ENCODE data around the gene ADCY3. TPM values are rescaled to one million over a fixed set of nuclear protein-coding genes. Genes with fewer than 3 reads are reported as not detected.

The ADCY3 gene
- total RNA-seq, 4 donors from 2014 or later = 32.5 to 54.5 (median 39.9) TPM

GRCh38 chr2:24937236-24937635, 17.2 kb upstream of the ADCY3 start:
- H3K4me3 ChIP-seq = no peak overlapping the region
- H3K9me3 ChIP-seq = no peaks in the 10 kb centered on the region
- no peaks in the 10 kb centered on the region for H3K36me3 ChIP-seq
- no peaks in the 10 kb centered on the region for H3K27me3 ChIP-seq
- TF ChIP-seq POLR2A (IDR thresholded peaks at IDR 0.05) = no peak
- TF ChIP-seq POLR2AphosphoS5 (IDR thresholded peaks at IDR 0.05) = no peak
- TF ChIP-seq, protein P1, sequence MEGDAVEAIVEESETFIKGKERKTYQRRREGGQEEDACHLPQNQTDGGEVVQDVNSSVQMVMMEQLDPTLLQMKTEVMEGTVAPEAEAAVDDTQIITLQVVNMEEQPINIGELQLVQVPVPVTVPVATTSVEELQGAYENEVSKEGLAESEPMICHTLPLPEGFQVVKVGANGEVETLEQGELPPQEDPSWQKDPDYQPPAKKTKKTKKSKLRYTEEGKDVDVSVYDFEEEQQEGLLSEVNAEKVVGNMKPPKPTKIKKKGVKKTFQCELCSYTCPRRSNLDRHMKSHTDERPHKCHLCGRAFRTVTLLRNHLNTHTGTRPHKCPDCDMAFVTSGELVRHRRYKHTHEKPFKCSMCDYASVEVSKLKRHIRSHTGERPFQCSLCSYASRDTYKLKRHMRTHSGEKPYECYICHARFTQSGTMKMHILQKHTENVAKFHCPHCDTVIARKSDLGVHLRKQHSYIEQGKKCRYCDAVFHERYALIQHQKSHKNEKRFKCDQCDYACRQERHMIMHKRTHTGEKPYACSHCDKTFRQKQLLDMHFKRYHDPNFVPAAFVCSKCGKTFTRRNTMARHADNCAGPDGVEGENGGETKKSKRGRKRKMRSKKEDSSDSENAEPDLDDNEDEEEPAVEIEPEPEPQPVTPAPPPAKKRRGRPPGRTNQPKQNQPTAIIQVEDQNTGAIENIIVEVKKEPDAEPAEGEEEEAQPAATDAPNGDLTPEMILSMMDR (IDR thresholded peaks at IDR 0.05) = no peak
- no peak for TF ChIP-seq EP300 (IDR thresholded peaks at IDR 0.05)
- no peak overlapping the region for H3K27ac ChIP-seq
- WGBS, 2 donors (ENCODE audit: low coverage in 1 of 2) = 96 to 100% methylated on average over 2 of the region's 2 CpGs
- no peaks in the 10 kb centered on the region for H3K4me1 ChIP-seq
- no peak for ATAC-seq

- Histone ChIP-seq H3K27ac (no peak overlapping the region), H3K27me3 (no peaks in the 10 kb centered on the region), H3K36me3 (no peaks in the 10 kb centered on the region), H3K4me1 (no peaks in the 10 kb centered on the region), H3K4me3 (no peak overlapping the region), H3K9me3 (no peaks in the 10 kb centered on the region)
- TF ChIP-seq EP300 (IDR thresholded peaks at IDR 0.05) (no peak), POLR2AphosphoS5 (IDR thresholded peaks at IDR 0.05) (no peak), POLR2A (IDR thresholded peaks at IDR 0.05) (no peak)
- TF ChIP-seq, protein P1 (IDR thresholded peaks at IDR 0.05) = no peak
- no peak for ATAC-seq
- 84 to 89% methylated on average over 3 to 4 of the region's 5 CpGs for WGBS, 2 donors (ENCODE audit: low coverage in 1 of 2)
Measured at GRCh38 chr2:24935145-24935544, 15.1 kb upstream of the ADCY3 start.

DNA sequence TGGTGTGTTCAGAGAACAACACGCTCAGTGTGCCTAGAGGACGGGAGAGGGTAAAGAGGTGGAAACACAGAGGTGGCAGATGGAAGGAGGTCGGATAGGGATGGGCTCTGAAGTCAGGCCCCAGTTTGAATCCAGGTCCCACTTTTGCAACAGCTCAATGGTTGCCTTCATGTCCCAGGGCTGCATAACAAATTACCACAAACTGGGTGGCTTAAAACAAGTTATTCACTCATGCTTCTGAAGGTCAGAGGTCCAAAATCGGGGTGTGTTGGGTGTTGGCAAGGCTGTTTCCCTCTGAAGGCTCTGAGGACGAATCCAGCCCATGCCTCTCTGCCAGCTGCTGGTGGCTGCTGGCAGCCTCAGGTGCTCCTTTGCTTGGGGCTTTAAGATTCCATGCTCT, 12.7 kb upstream of the ADCY3 start:
- H3K36me3 ChIP-seq = no peaks in the 10 kb centered on the region
- H3K27ac ChIP-seq = no peak overlapping the region
- H3K4me3 ChIP-seq = no peak overlapping the region
- TF ChIP-seq POLR2A (IDR thresholded peaks at IDR 0.05) (no peak), EP300 (IDR thresholded peaks at IDR 0.05) (no peak), POLR2AphosphoS5 (IDR thresholded peaks at IDR 0.05) (no peak)
- TF ChIP-seq, protein P1 (IDR thresholded peaks at IDR 0.05) = no peak
- no peaks in the 10 kb centered on the region for H3K4me1 ChIP-seq
- no peaks in the 10 kb centered on the region for H3K9me3 ChIP-seq
- no peaks in the 10 kb centered on the region for H3K27me3 ChIP-seq
- ATAC-seq = no peak
- WGBS, 2 donors (ENCODE audit: low coverage in 1 of 2) = 71% methylated on average over 4 of the region's 5 CpGs; no CpG with 5 or more reads in 1 of the 2 donors

- ATAC-seq = no peak
- H3K4me3 ChIP-seq = no peak overlapping the region
- whole genome bisulfite sequencing, 2 donors (ENCODE audit: low coverage in 1 of 2) = 25% methylated on average over 6 of the region's 6 CpGs; no CpG with 5 or more reads in 1 of the 2 donors
- H3K27ac ChIP-seq = no peak overlapping the region
- TF ChIP-seq POLR2A (IDR thresholded peaks at IDR 0.05) (no peak), EP300 (IDR thresholded peaks at IDR 0.05) (no peak), POLR2AphosphoS5 (IDR thresholded peaks at IDR 0.05) (no peak)
- TF ChIP-seq, protein P1 (IDR thresholded peaks at IDR 0.05) = no peak
- peaks cover 0 to 16% (median 10%) of the 10 kb centered on the region in 3 donors for H3K4me1 ChIP-seq
- no peaks in the 10 kb centered on the region for H3K36me3 ChIP-seq
- H3K27me3 ChIP-seq = no peaks in the 10 kb centered on the region
- H3K9me3 ChIP-seq = no peaks in the 10 kb centered on the region
Measured at GRCh38 chr2:24930768-24931167, 10.7 kb upstream of the ADCY3 start.

DNA sequence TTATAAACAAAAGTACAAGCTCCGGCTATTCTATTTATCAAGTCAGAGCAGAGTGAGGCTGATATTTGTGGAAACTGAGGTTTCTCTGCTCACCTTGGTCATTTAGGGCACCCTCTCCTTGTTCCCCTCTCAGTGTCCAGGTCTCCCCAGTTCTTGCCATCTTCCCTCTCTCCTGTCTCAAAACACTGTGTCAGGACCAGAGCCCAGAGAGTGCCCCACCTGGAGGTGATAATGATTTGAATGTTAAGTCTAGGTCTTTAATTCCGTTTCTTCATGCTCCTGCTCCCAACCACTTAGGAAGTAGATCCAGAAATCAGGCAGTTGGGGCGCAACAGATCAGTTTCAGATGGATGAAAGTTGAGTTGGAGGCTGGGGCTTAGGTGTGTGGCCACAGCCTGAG, 9.2 kb upstream of the ADCY3 start:
- Histone ChIP-seq H3K9me3 (no peaks in the 10 kb centered on the region), H3K4me3 (no peak overlapping the region), H3K27me3 (no peaks in the 10 kb centered on the region), H3K36me3 (no peaks in the 10 kb centered on the region), H3K27ac (no peak overlapping the region), H3K4me1 (peaks cover 0 to 16% (median 10%) of the 10 kb centered on the region in 3 donors)
- no peak for ATAC-seq
- WGBS, 2 donors (ENCODE audit: low coverage in 1 of 2) = 90 to 91% methylated on average over 1 of the region's 3 CpGs
- TF ChIP-seq, protein P1 (IDR thresholded peaks at IDR 0.05) = no peak
- TF ChIP-seq POLR2AphosphoS5 (IDR thresholded peaks at IDR 0.05) (no peak), EP300 (IDR thresholded peaks at IDR 0.05) (no peak), POLR2A (IDR thresholded peaks at IDR 0.05) (no peak)
